HG03159 (cell line): ENCODE measurements around the gene MYD88.
A peak's percentile ranks its signal among the peaks of the same experiment; 100 is the strongest.
"Not testable (repeated sequence)": the region's sequence is repeated elsewhere in the genome, so short reads cannot be mapped to it uniquely, and the experiment has no call there.

ENCODE experiments used
- ATAC-seq: cut with Tn5 transposase; IDR thresholded peaks from one replicate; pipeline ENCODE4 v1.9.1; 2021; ENCODE audit warnings: mild to moderate bottlenecking, moderate library complexity; ENCODE audit not compliant: unreplicated experiment

The MYD88 gene

GRCh38 chr3:38125305-38126120 lies 12.9 kb upstream of the MYD88 start:
- no peak for ATAC-seq

- no peak for ATAC-seq
Measured at GRCh38 chr3:38126121-38126892, 12.2 kb upstream of the MYD88 start.

- ATAC-seq = no peak
Measured at GRCh38 chr3:38127611-38128302, 10.7 kb upstream of the MYD88 start.

- no peak for ATAC-seq
Measured at GRCh38 chr3:38128303-38128655, 10.2 kb upstream of the MYD88 start.

- ATAC-seq = no peak
Measured at GRCh38 chr3:38129058-38129457, 9.4 kb upstream of the MYD88 start.

GRCh38 chr3:38130631-38131065 lies 7.8 kb upstream of the MYD88 start:
- ATAC-seq = no peak

- no peak for ATAC-seq
Measured at GRCh38 chr3:38131621-38132369, 6.7 kb upstream of the MYD88 start.

- ATAC-seq = no peak
Measured at GRCh38 chr3:38133209-38133556, 5.3 kb upstream of the MYD88 start.

- ATAC-seq = no peak
Measured at GRCh38 chr3:38133557-38134405, 4.7 kb upstream of the MYD88 start.

- ATAC-seq = not testable (repeated sequence)
Measured at GRCh38 chr3:38134517-38135143, 3.8 kb upstream of the MYD88 start.

GRCh38 chr3:38135621-38136277 lies 2.7 kb upstream of the MYD88 start:
- ATAC-seq = not testable (repeated sequence)

GRCh38 chr3:38136393-38136776 lies 2.1 kb upstream of the MYD88 start:
- no peak for ATAC-seq

- ATAC-seq = peak; percentile 86
Measured at GRCh38 chr3:38136777-38137614, 1.5 kb upstream of the MYD88 start, which contains the start of gene ACAA1. ACAA1 (minus strand) TSS chr3:38137127; CDS start chr3:38137035, 92 bp downstream.

GRCh38 chr3:38137615-38138348 lies 679 bp upstream of the MYD88 start:
- no peak for ATAC-seq

GRCh38 chr3:38139191-38139590 lies 730 bp downstream of the MYD88 start:
- no peak for ATAC-seq

GRCh38 chr3:38139652-38140051 lies 1.2 kb downstream of the MYD88 start:
- ATAC-seq = no peak
